ENCODE data around the gene KRTAP10-5.

The KRTAP10-5 gene

GRCh38 chr21:44618909-44619308 is 38.5 kb upstream of the KRTAP10-5 start:
- Histone ChIP-seq H3K79me2 (ENCODE audit: insufficient read depth, low read depth) (no peaks in the 10 kb centered on the region), H2AFZ (ENCODE audit: low read depth) (no peak overlapping the region), H3K4me1 (ENCODE audit: low read depth, poor library complexity, severe bottlenecking) (no peaks in the 10 kb centered on the region), H3K36me3 (ENCODE audit: insufficient read depth) (no peaks in the 10 kb centered on the region), H3K9ac (no peak overlapping the region), H3K27ac (no peak overlapping the region), H3K27me3 (ENCODE audit: insufficient read depth, low read depth) (peaks cover 36% of the 10 kb centered on the region), H3K4me2 (no peak overlapping the region), H3K4me3 (IDR thresholded peaks at IDR 0.05; ENCODE audit: insufficient read depth, low read depth, low read length) (no peak overlapping the region), H4K20me1 (ENCODE audit: insufficient read depth) (no peaks in the 10 kb centered on the region)
- no peak for TF ChIP-seq CTCF (conservative IDR thresholded peaks at IDR 0.05; ENCODE audit: low read depth, low read length)

- H3K4me2 ChIP-seq: no peak overlapping the region
- no peak overlapping the region for H3K27ac ChIP-seq
These were observed 38.1 kb upstream of the KRTAP10-5 start for GRCh38 chr21:44618504-44618903.

GRCh38 chr21:44617071-44617501 is 36.7 kb upstream of the KRTAP10-5 start:
- no peak for TF ChIP-seq CTCF (conservative IDR thresholded peaks at IDR 0.05; ENCODE audit: low read depth, low read length)
- no peak overlapping the region for H3K4me2 ChIP-seq

More at GRCh38 chr21:44618504-44618903, 38.1 kb upstream of the KRTAP10-5 start:
- no peak for TF ChIP-seq CTCF (conservative IDR thresholded peaks at IDR 0.05; ENCODE audit: low read depth, low read length)
- Histone ChIP-seq H2AFZ (ENCODE audit: low read depth) (no peak overlapping the region), H3K4me1 (ENCODE audit: low read depth, poor library complexity, severe bottlenecking) (no peaks in the 10 kb centered on the region), H3K9ac (no peak overlapping the region), H3K36me3 (ENCODE audit: insufficient read depth) (no peaks in the 10 kb centered on the region), H3K79me2 (ENCODE audit: insufficient read depth, low read depth) (no peaks in the 10 kb centered on the region), H3K4me3 (IDR thresholded peaks at IDR 0.05; ENCODE audit: insufficient read depth, low read depth, low read length) (no peak overlapping the region), H3K27me3 (ENCODE audit: insufficient read depth, low read depth) (peaks cover 39% of the 10 kb centered on the region), H4K20me1 (ENCODE audit: insufficient read depth) (no peaks in the 10 kb centered on the region)

GRCh38 chr21:44616591-44616926 is 36.2 kb upstream of the KRTAP10-5 start:
- H3K79me2 ChIP-seq (ENCODE audit: insufficient read depth, low read depth): no peaks in the 10 kb centered on the region
- no peaks in the 10 kb centered on the region for H3K36me3 ChIP-seq (ENCODE audit: insufficient read depth)
- peaks cover 35% of the 10 kb centered on the region for H3K27me3 ChIP-seq (ENCODE audit: insufficient read depth, low read depth)
- H3K4me1 ChIP-seq (ENCODE audit: low read depth, poor library complexity, severe bottlenecking): no peaks in the 10 kb centered on the region
- no peak overlapping the region for H3K4me3 ChIP-seq (IDR thresholded peaks at IDR 0.05; ENCODE audit: insufficient read depth, low read depth, low read length)
- no peak overlapping the region for H3K9ac ChIP-seq
- no peak for TF ChIP-seq CTCF (conservative IDR thresholded peaks at IDR 0.05; ENCODE audit: low read depth, low read length)
- no peak overlapping the region for H3K4me2 ChIP-seq
- H2AFZ ChIP-seq (ENCODE audit: low read depth): no peak overlapping the region
- no peaks in the 10 kb centered on the region for H4K20me1 ChIP-seq (ENCODE audit: insufficient read depth)
- no peak overlapping the region for H3K27ac ChIP-seq

More at GRCh38 chr21:44617071-44617501, 36.7 kb upstream of the KRTAP10-5 start:
- H3K9ac ChIP-seq: no peak overlapping the region
- H4K20me1 ChIP-seq (ENCODE audit: insufficient read depth): no peaks in the 10 kb centered on the region
- H3K79me2 ChIP-seq (ENCODE audit: insufficient read depth, low read depth): no peaks in the 10 kb centered on the region
- no peak overlapping the region for H3K4me3 ChIP-seq (IDR thresholded peaks at IDR 0.05; ENCODE audit: insufficient read depth, low read depth, low read length)
- H3K4me1 ChIP-seq (ENCODE audit: low read depth, poor library complexity, severe bottlenecking): no peaks in the 10 kb centered on the region
- no peak overlapping the region for H3K27ac ChIP-seq
- no peaks in the 10 kb centered on the region for H3K36me3 ChIP-seq (ENCODE audit: insufficient read depth)
- H2AFZ ChIP-seq (ENCODE audit: low read depth): no peak overlapping the region
- H3K27me3 ChIP-seq (ENCODE audit: insufficient read depth, low read depth): peaks cover 39% of the 10 kb centered on the region

All from KMS-11 (cell line).